ENCODE data around the gene SPINK8. TPM values are rescaled to one million over a fixed set of nuclear protein-coding genes. Genes with fewer than 3 reads are reported as not detected.

SPINK8 gene
- total RNA-seq, 1 donor from 2014 or later = not detected

- peaks cover 17% of the 10 kb centered on the region for H3K4me1 Mint-ChIP-seq (ENCODE audit: low read depth)
Measured at GRCh38 chr3:48303021-48303420, 30.4 kb downstream of the SPINK8 start.

GRCh38 chr3:48301800-48302166 is 31.7 kb downstream of the SPINK8 start:
- peak overlapping the region; percentile 96 for H3K4me3 Mint-ChIP-seq (ENCODE audit: low read depth)
- peaks cover 17% of the 10 kb centered on the region for H3K4me1 Mint-ChIP-seq (ENCODE audit: low read depth)
- DNase-seq (ENCODE audit: low spot score, unreplicated experiment) = no peak
- H3K27me3 Mint-ChIP-seq = peaks cover 19% of the 10 kb centered on the region
- peak overlapping the region; percentile 83 for H3K27ac Mint-ChIP-seq
- peaks cover 4% of the 10 kb centered on the region for H3K9me3 Mint-ChIP-seq (ENCODE audit: low read depth)
- no peak for TF ChIP-seq CTCF (IDR thresholded peaks at IDR 0.05; ENCODE audit: unreplicated experiment)
- peaks cover 7% of the 10 kb centered on the region for H3K36me3 Mint-ChIP-seq (ENCODE audit: insufficient read depth)

More at GRCh38 chr3:48303021-48303420, 30.4 kb downstream of the SPINK8 start:
- peak overlapping the region; percentile 96 for H3K4me3 Mint-ChIP-seq (ENCODE audit: low read depth)
- H3K27ac Mint-ChIP-seq = no peak overlapping the region
- H3K9me3 Mint-ChIP-seq (ENCODE audit: low read depth) = peaks cover 4% of the 10 kb centered on the region
- H3K36me3 Mint-ChIP-seq (ENCODE audit: insufficient read depth) = peaks cover 3% of the 10 kb centered on the region
- no peak for TF ChIP-seq CTCF (IDR thresholded peaks at IDR 0.05; ENCODE audit: unreplicated experiment)
- no peak for DNase-seq (ENCODE audit: low spot score, unreplicated experiment)
- H3K27me3 Mint-ChIP-seq = peaks cover 27% of the 10 kb centered on the region

- H3K27ac Mint-ChIP-seq = peak within 1 kb of the TSS; percentile 99
Measured at GRCh38 chr3:48301020-48301799, 32.3 kb downstream of the SPINK8 start, which contains the start of gene NME6. TSS of gene NME6 (minus strand) at chr3:48301367.

GRCh38 chr3:48299746-48300712 is 33.4 kb downstream of the SPINK8 start:
- H3K4me3 Mint-ChIP-seq (ENCODE audit: low read depth) = peak overlapping the region; percentile 96
- no peak for TF ChIP-seq CTCF (IDR thresholded peaks at IDR 0.05; ENCODE audit: unreplicated experiment)
- H3K27me3 Mint-ChIP-seq = peaks cover 5% of the 10 kb centered on the region
- peak overlapping the region; percentile 99 for H3K27ac Mint-ChIP-seq
- no peak for DNase-seq (ENCODE audit: low spot score, unreplicated experiment)
- H3K36me3 Mint-ChIP-seq (ENCODE audit: insufficient read depth) = peaks cover 11% of the 10 kb centered on the region
- peaks cover 18% of the 10 kb centered on the region for H3K4me1 Mint-ChIP-seq (ENCODE audit: low read depth)
- peaks cover 4% of the 10 kb centered on the region for H3K9me3 Mint-ChIP-seq (ENCODE audit: low read depth)

More at GRCh38 chr3:48301020-48301799, 32.3 kb downstream of the SPINK8 start, which contains the start of gene NME6:
- peak; percentile 90 for DNase-seq (ENCODE audit: low spot score, unreplicated experiment)
- H3K4me3 Mint-ChIP-seq (ENCODE audit: low read depth) = peak within 1 kb of the TSS; percentile 96
- H3K36me3 Mint-ChIP-seq (ENCODE audit: insufficient read depth) = peaks cover 10% of the 10 kb centered on the region
- H3K27me3 Mint-ChIP-seq = peaks cover 14% of the 10 kb centered on the region
- peaks cover 4% of the 10 kb centered on the region for H3K9me3 Mint-ChIP-seq (ENCODE audit: low read depth)
- TF ChIP-seq CTCF (IDR thresholded peaks at IDR 0.05; ENCODE audit: unreplicated experiment) = no peak
- peaks cover 18% of the 10 kb centered on the region for H3K4me1 Mint-ChIP-seq (ENCODE audit: low read depth)

Data from progenitor cell of endocrine pancreas (in vitro differentiated cells).